Measurements from ENCODE around the gene TPTE2.
"Not testable (repeated sequence)": the region's sequence is repeated elsewhere in the genome, so short reads cannot be mapped to it uniquely, and the experiment has no call there.

TPTE2 gene

GRCh38 chr13:19567820-19568534 lies 6.6 kb upstream of the TPTE2 start:
- DNase-seq (ENCODE audit: low spot score), result no peak

DNA sequence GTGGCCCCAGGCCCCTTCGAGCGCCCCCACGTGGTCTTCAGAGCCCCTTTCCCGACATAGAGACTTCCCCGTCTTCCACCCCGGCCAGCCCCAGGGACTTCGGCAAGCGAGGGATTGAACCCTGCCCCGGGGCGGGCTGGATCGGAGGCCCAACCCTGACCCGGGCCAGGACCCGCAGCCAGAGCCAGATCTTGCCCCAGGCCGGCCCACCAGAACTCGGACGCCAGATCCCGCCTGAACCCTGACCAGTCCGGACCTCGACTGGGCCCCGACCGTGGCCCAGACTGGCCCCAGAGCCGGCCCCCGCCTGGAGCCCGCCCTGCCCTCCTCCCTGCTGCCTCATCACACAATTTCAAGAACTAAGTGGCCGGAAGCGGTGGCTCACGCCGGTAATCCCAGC lies 253 bp upstream of the TPTE2 start:
- DNase-seq (ENCODE audit: low spot score), result no peak

GRCh38 chr13:19560672-19561071 lies 660 bp downstream of the TPTE2 start:
- DNase-seq (ENCODE audit: low spot score), result not testable (repeated sequence)

DNA sequence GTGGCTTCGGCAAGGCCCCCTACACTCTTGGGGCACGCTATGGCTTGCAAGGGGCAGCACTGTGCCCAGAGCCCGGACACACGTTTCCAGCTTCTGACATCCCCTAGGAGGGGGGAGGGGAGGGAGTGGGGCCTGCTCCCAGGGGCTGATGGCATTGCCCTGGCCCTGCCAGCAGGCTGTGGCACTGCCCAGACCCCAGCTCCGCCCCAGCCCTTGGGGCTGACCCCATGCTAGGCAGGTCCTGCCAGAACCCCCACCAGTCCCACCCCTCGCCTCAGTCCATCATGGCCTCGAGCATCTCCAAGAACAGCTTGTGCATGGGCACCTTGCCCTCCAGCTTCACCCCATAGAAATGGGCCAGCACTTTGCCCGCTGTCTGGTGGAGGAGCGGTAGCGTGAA lies 1.6 kb downstream of the TPTE2 start:
- DNase-seq (ENCODE audit: low spot score), result not testable (repeated sequence)

GRCh38 chr13:19557287-19557686 lies 4.0 kb downstream of the TPTE2 start:
- DNase-seq (ENCODE audit: low spot score), result not testable (repeated sequence)

DNA sequence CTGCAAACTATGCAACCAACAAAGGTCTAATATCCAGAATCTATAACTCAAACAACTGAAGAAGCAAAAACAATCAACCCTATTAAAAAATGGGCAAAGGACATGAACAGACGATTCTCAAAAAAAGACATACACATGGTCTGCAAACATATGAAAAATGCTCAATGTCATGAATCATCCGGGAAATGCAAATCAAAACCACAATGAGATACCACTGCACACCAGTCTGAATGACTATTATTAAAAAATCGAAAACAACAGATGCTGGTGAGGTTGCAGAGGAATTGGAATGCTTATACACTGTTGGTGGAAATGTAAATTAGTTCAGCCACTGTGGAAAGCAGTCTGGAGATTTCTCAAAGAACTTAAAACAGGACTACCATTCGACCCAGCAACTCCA lies 12.1 kb downstream of the TPTE2 start:
- DNase-seq (ENCODE audit: low spot score), result not testable (repeated sequence)

- not testable (repeated sequence) for DNase-seq (ENCODE audit: low spot score)
Observed at GRCh38 chr13:19525634-19526033, 35.7 kb downstream of the TPTE2 start.

DNA sequence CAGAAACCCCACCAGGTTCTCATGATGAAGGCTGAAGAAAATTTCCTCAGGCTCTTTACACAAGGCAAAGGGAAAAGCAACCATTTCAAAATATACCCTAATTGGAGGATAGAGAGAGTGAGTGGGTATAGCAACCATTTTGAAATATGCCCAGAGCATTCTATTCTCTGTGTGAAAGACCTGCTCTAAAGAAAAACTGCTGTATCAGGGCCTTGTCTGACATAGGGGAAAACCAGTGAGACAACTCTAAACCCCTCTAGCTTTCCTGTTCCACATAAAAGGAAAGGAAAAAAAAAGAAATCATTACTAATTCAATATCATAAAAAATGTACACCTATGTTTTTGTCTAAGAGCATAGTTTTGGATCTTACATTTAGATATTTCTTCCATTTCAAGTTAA lies 42.3 kb downstream of the TPTE2 start:
- DNase-seq (ENCODE audit: low spot score), result no peak

DNA sequence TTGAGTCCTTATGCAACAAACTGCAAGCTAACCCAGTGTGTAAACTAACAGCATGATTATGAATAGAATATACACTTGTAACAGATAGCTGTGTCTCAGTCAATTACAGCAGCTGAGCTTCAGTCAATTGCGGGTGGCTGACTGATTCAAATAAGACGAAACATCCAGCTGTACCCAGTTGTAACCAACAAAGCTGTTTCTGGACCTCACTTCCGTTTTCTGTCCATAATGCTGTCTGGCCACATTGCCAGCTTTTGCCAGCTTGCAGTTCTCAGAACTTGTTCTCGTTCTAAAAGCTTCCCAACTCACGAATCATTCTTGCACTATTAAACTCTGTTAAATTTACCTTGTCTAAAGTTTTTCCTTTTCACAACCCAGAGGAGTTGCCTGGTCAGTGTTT lies 53.7 kb downstream of the TPTE2 start:
- not testable (repeated sequence) for DNase-seq (ENCODE audit: low spot score)

- not testable (repeated sequence) for DNase-seq (ENCODE audit: low spot score)
Observed at GRCh38 chr13:19460126-19460525, 101.2 kb downstream of the TPTE2 start.

DNA sequence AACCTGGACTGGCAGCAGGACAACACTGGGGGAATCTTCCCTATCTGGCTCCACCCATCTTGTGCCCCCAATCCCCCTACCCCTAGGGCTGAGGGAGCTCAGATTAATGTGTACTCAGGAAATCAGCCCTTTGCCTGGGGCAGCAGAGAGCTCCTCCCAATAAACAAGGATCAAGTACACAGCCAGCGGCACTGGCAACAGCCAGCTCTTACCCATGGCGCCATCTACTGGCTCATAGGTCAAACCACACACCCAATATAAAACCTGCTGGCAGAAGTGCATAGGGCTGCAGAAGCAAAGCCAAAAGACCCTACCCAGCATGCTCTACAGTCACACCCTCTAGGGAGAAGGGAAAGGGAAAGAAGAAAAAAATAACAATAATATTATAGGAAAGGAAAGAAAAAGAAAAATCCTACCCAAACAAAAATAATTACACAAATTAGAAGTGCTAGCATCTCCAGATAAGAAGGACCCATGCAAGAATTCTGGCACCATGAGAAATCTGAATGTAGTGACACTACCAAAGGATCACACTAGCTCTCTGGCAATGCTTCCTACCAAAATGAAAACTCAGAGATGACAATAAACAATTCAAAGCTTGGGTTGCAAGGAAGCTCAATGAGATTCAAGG lies 122.2 kb downstream of the TPTE2 start:
- DNase-seq (ENCODE audit: low spot score), result not testable (repeated sequence)

- DNase-seq (ENCODE audit: low spot score), result not testable (repeated sequence)
Observed at GRCh38 chr13:19437780-19438179, 123.6 kb downstream of the TPTE2 start.

DNA sequence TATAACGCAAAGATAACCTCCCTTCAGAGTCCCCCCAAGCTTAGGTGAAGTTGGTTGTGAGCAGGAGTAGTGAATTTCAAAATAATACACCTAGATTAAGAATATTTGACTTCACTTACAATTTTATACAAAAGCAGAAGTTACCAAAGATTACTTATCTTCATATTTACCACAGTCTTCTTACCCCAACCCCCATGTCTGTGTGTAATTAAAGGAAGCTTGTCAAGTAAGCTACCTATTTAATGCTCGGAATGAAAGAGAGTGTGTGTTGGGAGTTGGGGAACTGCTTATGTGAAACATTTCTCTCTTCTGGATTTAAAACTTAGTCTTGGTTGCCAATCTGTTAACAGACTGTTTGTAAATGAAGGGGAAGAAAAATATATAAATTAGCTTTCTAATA lies 139.1 kb downstream of the TPTE2 start:
- not testable (repeated sequence) for DNase-seq (ENCODE audit: low spot score)

- not testable (repeated sequence) for DNase-seq (ENCODE audit: low spot score)
Observed at GRCh38 chr13:19412494-19412893, 148.8 kb downstream of the TPTE2 start.

- DNase-seq (ENCODE audit: low spot score), result not testable (repeated sequence)
Observed at GRCh38 chr13:19382746-19383511, 178.4 kb downstream of the TPTE2 start.

DNA sequence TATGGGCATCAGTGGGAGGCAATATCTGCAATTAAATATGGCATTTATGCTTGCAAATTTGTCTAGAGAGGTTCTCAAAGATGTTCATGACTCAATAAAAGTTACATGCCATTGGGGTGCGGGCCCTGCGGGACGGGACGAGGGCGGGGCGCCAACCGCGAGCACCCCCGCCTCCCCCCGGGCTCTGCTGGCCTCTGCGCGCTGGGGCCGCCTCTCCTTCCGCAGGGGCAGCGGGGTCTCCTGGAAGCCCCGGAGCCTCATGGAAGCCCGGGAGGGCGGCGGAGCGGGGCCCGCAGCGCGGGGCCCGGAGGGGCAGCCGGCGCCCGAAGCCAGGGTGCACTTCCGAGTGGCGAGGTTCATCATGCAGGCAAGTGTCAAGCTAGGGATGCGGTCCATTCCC lies 179.2 kb downstream of the TPTE2 start:
- no peak for DNase-seq (ENCODE audit: low spot score)
